Measurements from ENCODE around the gene LCN1.

Gene LCN1

DNA sequence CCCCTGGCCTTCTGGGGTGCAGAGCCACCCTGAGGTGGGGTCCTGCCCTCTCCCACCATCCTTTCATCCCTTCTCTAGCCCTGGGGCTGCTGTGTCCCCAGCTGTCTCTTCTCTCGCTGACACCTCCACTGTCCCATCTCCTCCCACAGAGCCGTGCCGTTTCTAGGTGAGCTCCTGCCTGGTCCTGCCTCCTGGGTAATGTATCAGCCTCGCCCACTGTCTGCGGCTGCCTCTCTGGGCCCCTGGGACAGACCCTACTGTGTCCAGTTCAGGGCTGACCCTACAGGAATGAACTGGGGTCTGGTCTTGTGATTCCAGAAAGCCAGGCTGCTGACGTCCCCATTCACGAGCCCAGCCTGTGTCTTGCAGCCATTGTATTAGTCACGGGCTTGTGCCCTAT, 44.4 kb downstream of the LCN1 start:
- Mint-ChIP-seq H3K4me1 (no peaks in the 10 kb centered on the region), H3K36me3 (no peaks in the 10 kb centered on the region), H3K27me3 (no peaks in the 10 kb centered on the region), H3K9me3 (peaks cover 5% of the 10 kb centered on the region), H3K27ac (no peak overlapping the region), H3K4me3 (no peak overlapping the region)
- CTCF ChIA-PET, result no interaction called here
- DNase-seq, result no peak

DNA sequence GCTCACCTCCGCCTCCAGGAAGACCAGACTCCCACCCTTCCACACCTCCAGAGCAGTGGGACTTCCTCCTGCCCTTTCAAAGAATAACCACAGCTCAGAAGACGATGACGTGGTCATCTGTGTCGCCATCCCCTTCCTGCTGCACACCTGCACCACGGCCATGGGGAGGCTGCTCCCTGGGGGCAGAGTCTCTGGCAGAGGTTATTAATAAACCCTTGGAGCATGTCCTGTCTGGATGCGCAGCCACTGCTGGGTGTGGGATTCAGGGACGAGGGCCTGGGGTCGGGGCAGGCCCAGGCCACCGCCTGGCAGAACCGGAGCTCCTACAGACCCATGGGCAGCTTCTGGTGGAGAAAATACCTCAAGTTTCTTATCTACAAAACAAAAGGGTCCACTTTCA, 45.3 kb downstream of the LCN1 start:
- H3K27ac Mint-ChIP-seq, result no peak overlapping the region
- H3K9me3 Mint-ChIP-seq, result peaks cover 5% of the 10 kb centered on the region
- H3K4me1 Mint-ChIP-seq, result no peaks in the 10 kb centered on the region
- CTCF ChIA-PET, result interaction anchor here (0.6 kb wide), 1 partner anchor 29 kb away, joined by 3 read pairs; no protein-coding TSS in a partner anchor
- H3K27me3 Mint-ChIP-seq, result no peaks in the 10 kb centered on the region
- no peak for DNase-seq
- no peak overlapping the region for H3K4me3 Mint-ChIP-seq
- no peaks in the 10 kb centered on the region for H3K36me3 Mint-ChIP-seq

DNA sequence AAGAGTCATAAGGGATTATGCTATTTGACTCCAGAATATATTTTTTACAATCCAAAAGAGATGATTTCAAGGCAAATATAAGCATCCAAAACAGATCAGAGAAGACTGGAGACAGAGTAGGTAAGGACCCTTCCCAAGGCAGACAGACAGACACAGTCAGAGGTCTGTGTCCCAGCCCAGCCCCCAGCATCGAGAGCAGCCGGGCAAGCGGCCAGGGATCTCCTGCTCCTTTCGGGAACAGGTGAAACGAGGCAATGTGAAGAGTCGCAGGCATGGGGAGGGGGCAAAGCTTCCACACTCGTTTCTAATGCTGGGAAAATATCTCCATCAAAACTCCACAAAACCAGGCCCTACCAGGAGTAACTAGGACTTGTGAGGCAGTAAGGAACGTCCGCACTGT, 46.1 kb downstream of the LCN1 start:
- H3K4me1 Mint-ChIP-seq, result no peaks in the 10 kb centered on the region
- CTCF ChIA-PET, result no interaction called here
- no peak overlapping the region for H3K27ac Mint-ChIP-seq
- no peaks in the 10 kb centered on the region for H3K27me3 Mint-ChIP-seq
- H3K4me3 Mint-ChIP-seq, result no peak overlapping the region
- DNase-seq, result no peak
- H3K9me3 Mint-ChIP-seq, result peaks cover 5% of the 10 kb centered on the region
- H3K36me3 Mint-ChIP-seq, result no peaks in the 10 kb centered on the region

DNA sequence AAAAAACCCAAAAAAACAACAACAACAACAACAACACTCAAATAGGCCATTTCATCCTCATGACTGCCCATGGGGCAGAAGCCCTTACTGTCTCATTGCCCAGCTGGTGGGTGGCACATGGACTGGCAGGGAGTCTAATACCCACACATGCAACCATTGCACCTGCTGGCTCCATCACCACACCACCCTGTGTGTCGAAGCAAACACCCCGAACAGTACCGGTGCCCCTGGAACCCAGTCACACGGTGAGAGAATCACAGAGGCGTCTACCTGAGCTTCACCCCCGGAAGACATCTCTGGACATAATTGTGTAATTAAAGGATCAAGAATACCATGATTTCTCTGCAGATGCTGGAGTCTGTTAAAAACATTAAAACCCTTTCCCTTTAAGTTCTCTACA, 46.8 kb downstream of the LCN1 start:
- H3K4me1 Mint-ChIP-seq, result no peaks in the 10 kb centered on the region
- H3K4me3 Mint-ChIP-seq, result no peak overlapping the region
- DNase-seq, result no peak
- no peaks in the 10 kb centered on the region for H3K36me3 Mint-ChIP-seq
- H3K27me3 Mint-ChIP-seq, result no peaks in the 10 kb centered on the region
- peaks cover 5% of the 10 kb centered on the region for H3K9me3 Mint-ChIP-seq
- CTCF ChIA-PET, result no interaction called here
- H3K27ac Mint-ChIP-seq, result no peak overlapping the region

DNA sequence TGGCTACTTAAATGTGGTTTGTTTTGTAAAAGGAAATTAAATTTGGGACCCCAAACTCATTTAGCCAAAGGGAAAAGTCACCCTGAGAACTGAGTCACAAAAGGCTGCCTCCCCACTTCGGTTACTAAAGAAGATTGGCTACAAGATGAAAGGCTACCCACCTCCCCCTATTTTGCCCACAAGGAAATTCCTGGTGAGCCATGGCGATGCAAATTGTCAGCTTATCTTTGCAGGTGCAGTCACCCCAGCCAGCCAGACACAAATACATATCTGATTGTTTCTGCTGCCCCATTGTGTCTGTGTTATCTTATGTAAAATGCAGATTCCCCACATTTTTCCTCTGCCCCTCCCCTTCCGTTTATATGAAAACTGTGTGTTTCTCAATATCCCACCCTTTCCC, 49.2 kb downstream of the LCN1 start:
- Mint-ChIP-seq H3K27me3 (no peaks in the 10 kb centered on the region), H3K4me3 (no peak overlapping the region), H3K27ac (no peak overlapping the region), H3K36me3 (no peaks in the 10 kb centered on the region), H3K9me3 (peaks cover 5% of the 10 kb centered on the region), H3K4me1 (no peaks in the 10 kb centered on the region)
- CTCF ChIA-PET, result no interaction called here
- DNase-seq, result no peak

DNA sequence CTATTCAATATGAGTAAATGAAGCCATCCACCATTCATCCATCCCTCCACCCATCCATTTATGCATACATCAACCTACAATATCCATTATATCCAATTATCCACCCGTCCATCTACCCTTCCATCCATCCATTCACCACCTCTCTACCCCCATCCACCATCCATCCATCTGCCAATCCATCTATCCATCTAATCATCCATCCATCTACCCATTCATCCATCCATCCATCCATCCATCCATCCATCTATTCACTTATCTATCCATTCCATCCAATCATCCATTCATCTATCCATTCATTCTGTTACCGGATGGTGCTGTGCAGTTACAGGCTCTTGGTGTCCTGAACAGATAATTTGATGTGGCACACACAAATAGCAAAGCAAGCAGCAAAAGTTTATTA, 51.0 kb downstream of the LCN1 start:
- DNase-seq, result no peak
- H3K36me3 Mint-ChIP-seq, result no peaks in the 10 kb centered on the region
- peaks cover 5% of the 10 kb centered on the region for H3K9me3 Mint-ChIP-seq
- no peaks in the 10 kb centered on the region for H3K27me3 Mint-ChIP-seq
- H3K4me1 Mint-ChIP-seq, result no peaks in the 10 kb centered on the region
- no peak overlapping the region for H3K4me3 Mint-ChIP-seq
- H3K27ac Mint-ChIP-seq, result no peak overlapping the region
- CTCF ChIA-PET, result no interaction called here

DNA sequence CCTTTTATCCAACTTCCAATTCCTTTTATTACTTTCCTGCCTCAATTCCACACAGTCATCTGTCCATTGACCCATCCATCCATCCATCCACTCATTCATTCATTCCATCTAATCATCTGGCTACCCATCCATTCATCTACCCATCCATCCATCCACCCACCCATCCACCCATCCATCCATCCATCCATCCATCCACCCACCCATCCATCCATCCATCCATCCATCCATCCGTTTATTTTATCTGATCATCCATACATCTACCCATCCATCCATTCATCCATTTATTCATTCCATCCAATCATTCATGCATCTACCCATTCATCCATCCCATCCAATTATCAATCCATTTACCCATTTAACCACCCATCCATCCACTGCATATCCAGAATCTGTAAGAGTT, 51.9 kb downstream of the LCN1 start:
- Mint-ChIP-seq H3K36me3 (no peaks in the 10 kb centered on the region), H3K27me3 (no peaks in the 10 kb centered on the region), H3K27ac (no peak overlapping the region), H3K9me3 (peaks cover 5% of the 10 kb centered on the region), H3K4me3 (no peak overlapping the region), H3K4me1 (no peaks in the 10 kb centered on the region)
- DNase-seq, result no peak
- CTCF ChIA-PET, result no interaction called here

DNA sequence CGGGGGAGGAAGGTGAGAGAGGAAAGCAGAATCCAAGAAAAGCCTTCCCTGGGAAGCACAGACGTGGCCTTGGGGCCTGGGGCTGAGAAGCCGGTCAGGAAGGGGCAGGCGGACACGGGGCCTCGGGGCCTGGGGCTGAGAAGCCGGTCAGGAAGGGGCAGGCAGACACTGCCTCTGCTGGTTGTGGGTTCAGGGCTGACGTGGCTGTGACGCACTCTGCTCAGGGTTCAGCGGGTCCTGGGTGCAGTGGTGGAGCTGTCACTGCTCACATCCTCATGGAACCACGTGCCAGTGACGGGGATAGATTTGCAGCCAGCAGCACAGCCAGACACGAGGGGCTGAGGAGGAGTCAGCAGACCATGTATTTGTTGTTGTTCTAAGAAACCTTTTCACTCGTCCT, 53.1 kb downstream of the LCN1 start:
- Mint-ChIP-seq H3K9me3 (peaks cover under 1% of the 10 kb centered on the region), H3K27me3 (no peaks in the 10 kb centered on the region), H3K36me3 (no peaks in the 10 kb centered on the region), H3K27ac (no peak overlapping the region), H3K4me3 (no peak overlapping the region), H3K4me1 (no peaks in the 10 kb centered on the region)
- DNase-seq, result no peak
- CTCF ChIA-PET, result no interaction called here

DNA sequence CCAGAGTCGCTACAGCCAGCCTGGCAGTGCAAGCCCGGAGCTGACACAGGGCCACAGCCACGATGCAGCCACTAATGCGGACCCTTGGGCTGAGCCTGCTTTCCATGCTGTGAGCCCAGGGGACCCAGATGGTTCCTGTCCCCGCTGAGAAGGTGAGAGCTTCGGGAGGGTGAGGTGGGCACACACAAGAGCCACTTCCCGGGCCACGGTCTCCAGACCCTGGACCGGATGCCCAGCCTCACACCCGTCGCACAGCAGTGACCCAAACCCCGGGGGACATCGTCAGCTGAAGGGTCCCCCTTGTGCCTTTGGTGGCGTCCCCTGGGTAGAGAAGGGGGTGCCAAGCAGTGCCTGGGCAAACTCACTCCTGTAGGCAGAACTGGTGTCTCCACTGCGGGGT, 53.7 kb downstream of the LCN1 start:
- no peaks in the 10 kb centered on the region for H3K4me1 Mint-ChIP-seq
- DNase-seq, result no peak
- H3K9me3 Mint-ChIP-seq, result no peaks in the 10 kb centered on the region
- no peaks in the 10 kb centered on the region for H3K27me3 Mint-ChIP-seq
- H3K27ac Mint-ChIP-seq, result no peak overlapping the region
- no peak overlapping the region for H3K4me3 Mint-ChIP-seq
- CTCF ChIA-PET, result no interaction called here
- H3K36me3 Mint-ChIP-seq, result no peaks in the 10 kb centered on the region
